Measurements from ENCODE around the gene FBLN1.
A peak's percentile ranks its signal among the peaks of the same experiment; 100 is the strongest.

FBLN1 gene

GRCh38 chr22:45502215-45503049 is at the start of gene FBLN1:
Gene FBLN1 (plus strand): TSS chr22:45502883. CDS start chr22:45502986, 103 bp downstream.
- H3K9ac ChIP-seq (ENCODE audit: low read length in 2 of 2): peak within 1 kb of the TSS; percentile 42 to 63
- H3K4me1 ChIP-seq (ENCODE audit: control insufficient read depth, insufficient read depth, low read length): peaks cover 30% of the 10 kb centered on the region
- H3K9me3 ChIP-seq (ENCODE audit: control insufficient read depth in 2 of 2, low read length in 2 of 2): no peaks in the 10 kb centered on the region
- peak within 1 kb of the TSS; percentile 54 to 73 for H3K4me3 ChIP-seq (ENCODE audit: low read length in 2 of 2)
- peak within 1 kb of the TSS; percentile 37 for H3K27ac ChIP-seq (ENCODE audit: low read length)
- peaks cover 16 to 21% of the 10 kb centered on the region in 2 donors for H3K27me3 ChIP-seq (ENCODE audit: control insufficient read depth in 1 of 2, insufficient read depth in 2 of 2, low read length in 2 of 2)
- H3K36me3 ChIP-seq (ENCODE audit: control insufficient read depth in 2 of 2, insufficient read depth in 2 of 2, low read length in 2 of 2): no peaks in the 10 kb centered on the region

DNA sequence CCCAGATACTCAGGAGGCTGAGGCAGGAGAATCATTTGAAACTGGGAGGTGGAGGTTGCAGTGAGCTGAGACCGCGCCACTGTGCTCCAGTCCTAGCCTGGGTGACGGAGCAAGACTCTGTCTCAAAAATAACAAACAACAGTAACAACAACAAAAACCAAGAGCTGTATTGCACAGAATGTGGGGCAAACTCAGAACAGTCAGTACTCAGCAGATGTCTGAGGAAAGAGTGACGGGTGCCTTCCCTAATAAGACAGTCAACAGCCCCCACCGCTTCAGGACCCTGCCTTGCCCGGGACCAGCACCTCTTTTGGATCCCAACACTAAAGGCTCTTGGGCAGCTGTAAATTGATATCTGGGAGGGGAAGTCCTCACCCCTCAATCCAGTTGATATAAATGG is 48.9 kb upstream of the FBLN1 start:
- Histone ChIP-seq H3K4me1 (ENCODE audit: control insufficient read depth, insufficient read depth, low read length) (peaks cover 10% of the 10 kb centered on the region), H3K9me3 (ENCODE audit: control insufficient read depth in 2 of 2, low read length in 2 of 2) (no peaks in the 10 kb centered on the region), H3K9ac (ENCODE audit: low read length in 2 of 2) (no peak overlapping the region), H3K36me3 (ENCODE audit: control insufficient read depth in 2 of 2, insufficient read depth in 2 of 2, low read length in 2 of 2) (no peaks in the 10 kb centered on the region), H3K4me3 (ENCODE audit: low read length in 2 of 2) (no peak overlapping the region), H3K27ac (ENCODE audit: low read length) (no peak overlapping the region), H3K27me3 (ENCODE audit: control insufficient read depth in 1 of 2, insufficient read depth in 2 of 2, low read length in 2 of 2) (no peaks in the 10 kb centered on the region)

DNA sequence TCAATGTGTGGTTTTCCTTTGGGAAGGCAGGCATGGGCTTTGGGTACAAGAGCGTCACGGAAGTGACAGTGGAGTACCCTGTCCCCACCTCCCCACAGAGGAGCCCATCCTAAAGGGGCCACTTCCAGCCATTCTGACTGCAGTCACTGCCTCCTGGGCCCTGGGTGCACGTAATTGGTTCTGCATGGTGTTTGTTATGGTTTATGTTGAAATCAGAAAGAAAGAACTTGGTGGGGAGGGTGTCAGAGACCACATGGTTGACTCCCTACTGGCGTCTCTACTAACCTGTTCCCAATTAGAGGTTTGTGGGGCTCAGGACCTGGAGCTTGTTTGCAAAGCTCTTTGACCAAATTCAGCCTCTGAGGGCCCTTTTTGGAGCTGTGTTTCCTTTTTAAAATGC is 48.4 kb upstream of the FBLN1 start:
- H3K9ac ChIP-seq (ENCODE audit: low read length in 2 of 2): no peak overlapping the region
- H3K4me3 ChIP-seq (ENCODE audit: low read length in 2 of 2): no peak overlapping the region
- no peaks in the 10 kb centered on the region for H3K27me3 ChIP-seq (ENCODE audit: control insufficient read depth in 1 of 2, insufficient read depth in 2 of 2, low read length in 2 of 2)
- H3K4me1 ChIP-seq (ENCODE audit: control insufficient read depth, insufficient read depth, low read length): peaks cover 10% of the 10 kb centered on the region
- no peak overlapping the region for H3K27ac ChIP-seq (ENCODE audit: low read length)
- H3K36me3 ChIP-seq (ENCODE audit: control insufficient read depth in 2 of 2, insufficient read depth in 2 of 2, low read length in 2 of 2): no peaks in the 10 kb centered on the region
- no peaks in the 10 kb centered on the region for H3K9me3 ChIP-seq (ENCODE audit: control insufficient read depth in 2 of 2, low read length in 2 of 2)

- Histone ChIP-seq H3K4me1 (ENCODE audit: control insufficient read depth, insufficient read depth, low read length) (peaks cover 10% of the 10 kb centered on the region), H3K9me3 (ENCODE audit: control insufficient read depth in 2 of 2, low read length in 2 of 2) (no peaks in the 10 kb centered on the region), H3K36me3 (ENCODE audit: control insufficient read depth in 2 of 2, insufficient read depth in 2 of 2, low read length in 2 of 2) (no peaks in the 10 kb centered on the region), H3K27ac (ENCODE audit: low read length) (no peak overlapping the region), H3K4me3 (ENCODE audit: low read length in 2 of 2) (no peak overlapping the region), H3K27me3 (ENCODE audit: control insufficient read depth in 1 of 2, insufficient read depth in 2 of 2, low read length in 2 of 2) (peaks cover 0 to under 1% of the 10 kb centered on the region in 2 donors), H3K9ac (ENCODE audit: low read length in 2 of 2) (no peak overlapping the region)
Observed at GRCh38 chr22:45455212-45455611, 47.5 kb upstream of the FBLN1 start.

DNA sequence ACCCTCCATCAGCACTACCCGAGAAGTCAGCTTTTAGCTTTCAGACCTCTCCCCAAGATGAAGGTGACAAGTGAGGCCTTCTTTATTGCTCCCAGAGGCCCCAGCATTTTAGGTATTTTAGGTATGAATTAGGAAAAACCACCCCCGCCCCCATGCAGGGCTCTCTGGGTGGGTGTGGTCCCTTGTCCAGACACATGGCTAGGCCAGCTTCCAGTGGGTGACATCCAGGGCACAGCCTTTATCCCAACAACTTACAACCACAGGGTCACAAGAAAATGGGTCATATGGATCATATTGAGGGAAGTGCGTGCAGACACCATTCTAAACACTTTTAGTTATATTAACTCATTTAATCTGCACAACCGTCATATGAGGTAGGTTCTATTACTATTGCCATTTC is 47.1 kb upstream of the FBLN1 start:
- H3K9ac ChIP-seq (ENCODE audit: low read length in 2 of 2): no peak overlapping the region
- H3K4me1 ChIP-seq (ENCODE audit: control insufficient read depth, insufficient read depth, low read length): peaks cover 12% of the 10 kb centered on the region
- H3K9me3 ChIP-seq (ENCODE audit: control insufficient read depth in 2 of 2, low read length in 2 of 2): no peaks in the 10 kb centered on the region

DNA sequence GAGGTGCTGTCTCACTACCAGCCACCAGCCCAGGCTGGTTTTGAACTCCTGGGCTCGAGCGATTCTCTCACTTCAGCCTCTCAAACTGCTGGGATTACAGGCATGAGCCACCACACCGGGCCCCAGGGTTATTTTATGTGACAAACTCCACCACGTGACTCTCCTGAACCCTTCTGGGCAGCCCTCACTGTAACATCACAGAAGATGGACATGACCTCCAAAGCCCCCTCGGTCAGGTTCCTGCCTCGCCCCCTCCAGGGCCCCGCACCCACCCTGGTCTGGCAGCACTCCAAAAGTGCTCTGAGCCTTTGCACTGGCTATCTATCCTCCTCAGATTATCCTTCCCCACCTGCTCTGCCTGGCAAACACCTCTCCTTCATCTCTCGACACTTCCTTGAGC is 45.9 kb upstream of the FBLN1 start:
- Histone ChIP-seq H3K9me3 (ENCODE audit: control insufficient read depth in 2 of 2, low read length in 2 of 2) (no peaks in the 10 kb centered on the region), H3K36me3 (ENCODE audit: control insufficient read depth in 2 of 2, insufficient read depth in 2 of 2, low read length in 2 of 2) (no peaks in the 10 kb centered on the region), H3K4me1 (ENCODE audit: control insufficient read depth, insufficient read depth, low read length) (peaks cover 11% of the 10 kb centered on the region), H3K9ac (ENCODE audit: low read length in 2 of 2) (no peak overlapping the region), H3K27ac (ENCODE audit: low read length) (no peak overlapping the region), H3K27me3 (ENCODE audit: control insufficient read depth in 1 of 2, insufficient read depth in 2 of 2, low read length in 2 of 2) (peaks cover 0 to 2% of the 10 kb centered on the region in 2 donors), H3K4me3 (ENCODE audit: low read length in 2 of 2) (no peak overlapping the region)

More for the DNA sequence above, 47.1 kb upstream of the FBLN1 start:
- Histone ChIP-seq H3K4me3 (ENCODE audit: low read length in 2 of 2) (no peak overlapping the region), H3K27me3 (ENCODE audit: control insufficient read depth in 1 of 2, insufficient read depth in 2 of 2, low read length in 2 of 2) (peaks cover 0 to 2% of the 10 kb centered on the region in 2 donors), H3K27ac (ENCODE audit: low read length) (no peak overlapping the region), H3K36me3 (ENCODE audit: control insufficient read depth in 2 of 2, insufficient read depth in 2 of 2, low read length in 2 of 2) (no peaks in the 10 kb centered on the region)

DNA sequence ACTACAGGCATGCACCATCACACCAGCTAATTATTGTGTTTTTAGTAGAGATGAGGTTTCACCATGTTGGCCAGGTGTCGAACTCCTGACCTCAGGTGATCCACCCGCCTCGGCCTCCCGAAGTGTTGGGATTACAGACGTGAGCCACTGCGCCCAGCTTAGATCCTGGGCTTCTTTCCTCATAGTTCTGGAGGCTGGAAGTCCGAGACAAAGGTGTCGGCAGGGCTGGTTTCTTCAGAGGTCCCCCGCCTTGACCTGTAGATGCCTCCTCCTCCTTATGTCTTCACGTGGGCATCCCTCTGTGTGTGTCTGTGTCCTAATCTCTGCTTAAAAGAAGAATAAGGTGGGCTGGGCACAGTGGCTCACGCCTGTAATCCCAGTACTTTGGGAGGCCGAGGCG is 44.2 kb upstream of the FBLN1 start:
- Histone ChIP-seq H3K9me3 (ENCODE audit: control insufficient read depth in 2 of 2, low read length in 2 of 2) (no peaks in the 10 kb centered on the region), H3K27ac (ENCODE audit: low read length) (no peak overlapping the region), H3K4me3 (ENCODE audit: low read length in 2 of 2) (no peak overlapping the region), H3K36me3 (ENCODE audit: control insufficient read depth in 2 of 2, insufficient read depth in 2 of 2, low read length in 2 of 2) (no peaks in the 10 kb centered on the region), H3K9ac (ENCODE audit: low read length in 2 of 2) (no peak overlapping the region), H3K27me3 (ENCODE audit: control insufficient read depth in 1 of 2, insufficient read depth in 2 of 2, low read length in 2 of 2) (peaks cover 0 to 2% of the 10 kb centered on the region in 2 donors), H3K4me1 (ENCODE audit: control insufficient read depth, insufficient read depth, low read length) (peaks cover 4% of the 10 kb centered on the region)

GRCh38 chr22:45459235-45459634 is 43.4 kb upstream of the FBLN1 start:
- Histone ChIP-seq H3K27me3 (ENCODE audit: control insufficient read depth in 1 of 2, insufficient read depth in 2 of 2, low read length in 2 of 2) (peaks cover 0 to 2% of the 10 kb centered on the region in 2 donors), H3K9ac (ENCODE audit: low read length in 2 of 2) (no peak overlapping the region), H3K4me1 (ENCODE audit: control insufficient read depth, insufficient read depth, low read length) (peaks cover 4% of the 10 kb centered on the region), H3K36me3 (ENCODE audit: control insufficient read depth in 2 of 2, insufficient read depth in 2 of 2, low read length in 2 of 2) (no peaks in the 10 kb centered on the region), H3K27ac (ENCODE audit: low read length) (peak overlapping the region; percentile 11), H3K9me3 (ENCODE audit: control insufficient read depth in 2 of 2, low read length in 2 of 2) (no peaks in the 10 kb centered on the region), H3K4me3 (ENCODE audit: low read length in 2 of 2) (no peak overlapping the region)

- H3K9ac ChIP-seq (ENCODE audit: low read length in 2 of 2): no peak overlapping the region
- H3K27me3 ChIP-seq (ENCODE audit: control insufficient read depth in 1 of 2, insufficient read depth in 2 of 2, low read length in 2 of 2): peaks cover 0 to 2% of the 10 kb centered on the region in 2 donors
- H3K27ac ChIP-seq (ENCODE audit: low read length): peak overlapping the region; percentile 31
Observed at GRCh38 chr22:45460288-45461109, 42.2 kb upstream of the FBLN1 start.

GRCh38 chr22:45462034-45462655 is 40.5 kb upstream of the FBLN1 start:
- Histone ChIP-seq H3K27ac (ENCODE audit: low read length) (no peak overlapping the region), H3K27me3 (ENCODE audit: control insufficient read depth in 1 of 2, insufficient read depth in 2 of 2, low read length in 2 of 2) (peaks cover 0 to 2% of the 10 kb centered on the region in 2 donors), H3K4me1 (ENCODE audit: control insufficient read depth, insufficient read depth, low read length) (peaks cover 4% of the 10 kb centered on the region), H3K9me3 (ENCODE audit: control insufficient read depth in 2 of 2, low read length in 2 of 2) (no peaks in the 10 kb centered on the region), H3K9ac (ENCODE audit: low read length in 2 of 2) (no peak overlapping the region), H3K36me3 (ENCODE audit: control insufficient read depth in 2 of 2, insufficient read depth in 2 of 2, low read length in 2 of 2) (no peaks in the 10 kb centered on the region), H3K4me3 (ENCODE audit: low read length in 2 of 2) (no peak overlapping the region)

More at GRCh38 chr22:45460288-45461109, 42.2 kb upstream of the FBLN1 start:
- peaks cover 4% of the 10 kb centered on the region for H3K4me1 ChIP-seq (ENCODE audit: control insufficient read depth, insufficient read depth, low read length)
- H3K4me3 ChIP-seq (ENCODE audit: low read length in 2 of 2): no peak overlapping the region
- H3K36me3 ChIP-seq (ENCODE audit: control insufficient read depth in 2 of 2, insufficient read depth in 2 of 2, low read length in 2 of 2): no peaks in the 10 kb centered on the region
- no peaks in the 10 kb centered on the region for H3K9me3 ChIP-seq (ENCODE audit: control insufficient read depth in 2 of 2, low read length in 2 of 2)
